ENCODE measurements around the gene TXN.

GRCh38 chr9:110220809-110221208 lies 35.5 kb downstream of the TXN start:
- TF ChIP-seq SP1 (IDR thresholded peaks at IDR 0.05) (no peak), BHLHE40 (IDR thresholded peaks at IDR 0.05; ENCODE audit: borderline replicate concordance) (no peak), FOXM1 (IDR thresholded peaks at IDR 0.05; ENCODE audit: borderline replicate concordance) (no peak), L3MBTL2 (conservative IDR thresholded peaks at IDR 0.05) (no peak), ZNF384 (IDR thresholded peaks at IDR 0.05) (no peak), FOXK2 (IDR thresholded peaks at IDR 0.05) (no peak), LEF1 (IDR thresholded peaks at IDR 0.05; ENCODE audit: borderline replicate concordance) (no peak), TARDBP (IDR thresholded peaks at IDR 0.05) (no peak), HDGF (IDR thresholded peaks at IDR 0.05; ENCODE audit: borderline replicate concordance) (no peak), ELF4 (IDR thresholded peaks at IDR 0.05) (no peak), SUZ12 (IDR thresholded peaks at IDR 0.05) (no peak), CTBP1 (IDR thresholded peaks at IDR 0.05; ENCODE audit: borderline replicate concordance) (no peak)
